HAP-1 (cell line): ENCODE data around the gene RBM20.
"Not testable (repeated sequence)": the region's sequence is repeated elsewhere in the genome, so short reads cannot be mapped to it uniquely, and the experiment has no call there.

ENCODE experiments used
- DNase-seq, 2 experiments: peaks; one replicate each; pipeline ENCODE4 v3.0.0-alpha.2; 2016 to 2020; ENCODE audit warnings: low spot score in 2 of 2
- H3K27me3 ChIP-seq: fragments of 250-450 bp; sonication (Bioruptor Pico); 2 replicates; pipeline ENCODE4 v1.5.1; 2020; ENCODE audit warnings: low read depth, mild to moderate bottlenecking, moderate library complexity
- H3K36me3 ChIP-seq: fragments of 250-450 bp; sonication (Bioruptor Pico); replicated peaks from 2 replicates; pipeline ENCODE4 v1.5.1; 2020; ENCODE audit warnings: mild to moderate bottlenecking
- H3K4me1 ChIP-seq: fragments of 250-450 bp; sonication (Bioruptor Pico); 2 replicates; pipeline ENCODE4 v1.5.1; 2020; ENCODE audit warnings: mild to moderate bottlenecking
- H3K4me3 ChIP-seq: fragments of 250-450 bp; sonication (Bioruptor Pico); 2 replicates; pipeline ENCODE4 v1.5.1; 2020; ENCODE audit warnings: mild to moderate bottlenecking, moderate library complexity
- H3K9me3 ChIP-seq: fragments of 250-450 bp; sonication (Bioruptor Pico); 2 replicates; pipeline ENCODE4 v1.5.1; 2020; ENCODE audit warnings: mild to moderate bottlenecking, moderate library complexity
- in situ Hi-C: fragments of 300-500 bp; cut with MboI; formaldehyde crosslinking; loops from 3 replicates; pipeline ENCODE4 v1.14.3; 2020; ENCODE audit warnings: low sequenced_read_pairs, inconsistent platforms, mixed read lengths

The RBM20 gene

DNA sequence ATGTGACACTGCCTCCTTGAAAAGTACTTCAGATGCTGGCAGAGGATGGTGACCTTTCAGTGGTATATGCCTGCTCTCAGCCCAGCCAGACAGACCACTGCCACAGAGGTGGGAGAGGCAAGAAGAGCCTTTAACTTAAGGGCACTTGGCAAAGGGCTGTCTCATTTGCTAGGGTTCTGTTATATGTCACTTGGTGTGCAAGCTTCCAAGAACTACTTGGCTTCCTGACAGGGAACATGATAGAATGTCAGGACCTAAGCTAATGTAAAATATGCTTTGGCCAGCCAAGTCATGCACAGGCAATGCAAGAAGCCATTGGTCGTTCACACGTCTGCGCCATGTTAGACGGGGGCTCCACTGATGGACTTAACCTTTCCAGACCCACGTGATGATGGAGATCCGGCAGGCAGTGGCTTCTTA is 54.7 kb downstream of the RBM20 start:
- Histone ChIP-seq H3K36me3 (no peaks in the 10 kb centered on the region), H3K4me3 (no peak overlapping the region)

DNA sequence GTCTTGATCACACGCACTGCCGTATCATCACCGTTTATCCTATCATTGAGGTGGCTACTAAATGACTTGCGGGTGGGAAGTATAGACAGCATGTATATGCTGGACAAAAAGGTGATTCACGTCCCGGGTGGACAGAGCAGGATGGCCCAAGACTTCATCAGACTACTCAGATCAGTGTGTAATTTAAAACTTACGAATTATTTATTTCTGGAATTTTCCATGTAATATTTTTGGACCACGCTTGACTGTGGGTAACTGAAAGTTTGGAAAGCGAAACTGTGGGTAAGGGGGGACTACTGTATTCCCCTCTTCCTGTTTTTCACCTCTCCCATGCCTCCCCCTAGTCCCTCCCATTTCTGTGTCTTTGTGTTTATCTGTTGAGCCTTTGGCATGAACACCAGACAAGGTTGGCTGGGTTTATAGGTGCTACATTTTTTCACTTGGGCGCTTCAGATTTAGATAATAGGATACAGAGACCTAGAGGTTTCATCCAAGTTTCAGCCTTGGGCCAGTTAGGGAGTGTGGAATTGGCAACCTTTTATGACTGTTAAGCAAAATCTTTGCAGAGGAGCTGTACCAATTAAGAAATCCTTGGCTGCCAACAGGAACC is 55.8 kb downstream of the RBM20 start:
- no peaks in the 10 kb centered on the region for H3K27me3 ChIP-seq
- peaks cover 11% of the 10 kb centered on the region for H3K4me1 ChIP-seq
- in situ Hi-C loops, result no loop called here
- no peak overlapping the region for H3K4me3 ChIP-seq
- peaks cover 5% of the 10 kb centered on the region; the same call in 1 of the 2 replicates for H3K9me3 ChIP-seq
- H3K36me3 ChIP-seq, result no peaks in the 10 kb centered on the region
- DNase-seq, result no peak

More for the DNA sequence above, 54.7 kb downstream of the RBM20 start:
- in situ Hi-C loops, result no loop called here
- no peaks in the 10 kb centered on the region for H3K9me3 ChIP-seq
- peaks cover 11% of the 10 kb centered on the region for H3K4me1 ChIP-seq
- DNase-seq, result no peak
- no peaks in the 10 kb centered on the region for H3K27me3 ChIP-seq

DNA sequence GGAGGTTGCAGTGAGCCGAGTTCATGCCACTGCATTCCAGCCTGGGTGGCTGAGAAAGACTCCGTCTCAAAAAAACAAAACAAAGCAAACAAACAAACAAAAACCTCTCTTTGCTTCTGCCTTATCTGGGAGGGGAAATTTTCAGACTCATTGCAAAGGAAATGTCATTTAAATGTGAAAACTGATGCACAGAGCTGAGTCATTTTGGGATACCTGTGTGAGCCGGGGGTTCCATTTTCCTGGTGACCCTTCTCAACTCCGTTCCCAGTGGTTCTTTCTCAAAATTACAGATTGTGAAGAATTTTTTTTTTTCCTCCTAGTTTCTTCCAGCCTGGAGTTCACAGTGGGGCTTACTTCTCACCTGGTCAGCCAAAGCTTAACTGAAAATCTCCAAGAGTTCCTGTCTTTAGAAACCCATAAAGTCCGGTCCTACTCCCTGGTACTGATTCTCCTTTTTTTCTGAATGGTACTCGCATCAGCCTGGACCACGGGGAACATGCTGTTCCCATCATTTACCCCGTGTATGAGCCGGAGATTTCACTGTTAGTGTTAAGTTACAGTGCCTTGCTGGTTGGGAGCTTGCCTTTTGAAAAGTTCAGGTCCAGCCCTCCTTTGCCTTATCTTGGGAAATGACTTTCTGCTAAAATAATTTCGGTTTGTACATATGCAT is 56.9 kb downstream of the RBM20 start:
- H3K27me3 ChIP-seq, result no peaks in the 10 kb centered on the region
- in situ Hi-C loops, result no loop called here
- peaks cover 5% of the 10 kb centered on the region; the same call in 1 of the 2 replicates for H3K9me3 ChIP-seq
- H3K36me3 ChIP-seq, result no peaks in the 10 kb centered on the region
- DNase-seq, result no peak
- peaks cover 21% of the 10 kb centered on the region for H3K4me1 ChIP-seq
- H3K4me3 ChIP-seq, result no peak overlapping the region

DNA sequence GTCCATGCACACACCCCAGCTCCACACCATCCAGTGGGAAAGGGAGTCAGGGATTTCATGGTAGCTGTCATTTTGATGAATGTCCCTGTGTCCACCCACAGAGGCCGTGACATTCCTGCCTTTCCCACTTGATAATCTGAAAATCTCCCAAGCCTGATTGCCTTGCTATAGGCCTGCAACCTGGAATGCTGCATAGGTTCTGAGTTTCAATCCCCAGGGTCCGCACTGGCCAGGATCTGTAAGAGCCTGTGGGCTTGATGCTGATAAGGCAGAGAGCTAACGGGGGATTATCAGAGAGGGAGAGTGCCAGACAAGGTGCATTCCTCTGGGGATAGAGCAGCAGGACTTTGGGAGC is 57.5 kb downstream of the RBM20 start:
- Histone ChIP-seq H3K9me3 (peaks cover 5% of the 10 kb centered on the region; the same call in 1 of the 2 replicates), H3K27me3 (no peaks in the 10 kb centered on the region), H3K36me3 (no peaks in the 10 kb centered on the region), H3K4me1 (peaks cover 25% of the 10 kb centered on the region), H3K4me3 (no peak overlapping the region)
- DNase-seq, result peak in 1 of 2 experiments; percentile 19
- in situ Hi-C loops, result no loop called here

DNA sequence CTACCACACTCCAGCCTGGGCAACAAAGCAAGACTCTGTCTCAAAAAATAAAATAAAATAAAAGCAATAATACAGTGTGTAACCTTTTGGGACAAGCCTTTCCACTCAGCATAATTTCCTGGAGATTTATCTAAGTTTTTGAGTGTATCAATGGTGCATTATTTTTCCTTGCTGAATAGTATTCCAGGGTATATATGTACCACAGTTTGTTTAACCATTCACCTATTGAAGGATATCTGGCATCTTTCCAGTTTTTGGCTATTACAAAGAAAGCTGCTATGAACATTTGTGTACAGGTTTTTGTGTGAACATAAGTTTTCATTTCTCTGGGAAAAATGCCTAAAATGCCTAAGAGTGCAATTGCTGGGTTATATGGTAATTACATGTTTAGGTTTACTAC is 59.9 kb downstream of the RBM20 start:
- Histone ChIP-seq H3K4me3 (no peak overlapping the region), H3K4me1 (peaks cover 43% of the 10 kb centered on the region), H3K9me3 (peaks cover 5% of the 10 kb centered on the region; the same call in 1 of the 2 replicates), H3K36me3 (no peaks in the 10 kb centered on the region), H3K27me3 (no peaks in the 10 kb centered on the region)
- DNase-seq, result no peak
- in situ Hi-C loops, result no loop called here

DNA sequence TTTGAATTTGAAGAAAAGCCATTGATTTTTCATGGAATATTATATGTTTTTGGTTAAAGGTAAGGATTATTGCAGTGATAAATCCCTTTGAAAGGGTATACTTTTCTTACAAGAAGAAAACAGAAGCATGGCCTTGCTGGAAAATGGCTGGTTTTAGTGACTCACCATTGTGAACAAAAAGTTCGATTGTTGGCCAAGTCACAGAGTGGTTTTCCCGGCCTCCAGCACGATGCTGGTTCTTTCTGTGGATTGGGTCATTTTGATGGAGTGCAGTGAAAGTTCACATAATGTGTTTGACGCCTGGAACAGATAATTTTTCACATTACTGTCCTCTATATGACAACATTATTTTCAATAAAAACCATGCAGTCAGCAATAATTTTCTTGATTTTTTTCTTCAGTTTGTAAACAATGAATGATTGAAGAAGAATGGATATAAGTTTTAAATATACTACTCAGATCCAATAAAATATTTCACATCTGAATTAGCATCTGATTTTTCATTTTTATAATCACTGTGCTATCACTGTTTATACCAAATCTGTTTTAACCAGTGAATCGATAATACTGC is 60.9 kb downstream of the RBM20 start:
- Histone ChIP-seq H3K27me3 (no peaks in the 10 kb centered on the region), H3K4me3 (no peak overlapping the region), H3K36me3 (no peaks in the 10 kb centered on the region), H3K9me3 (peaks cover 5% of the 10 kb centered on the region; the same call in 1 of the 2 replicates), H3K4me1 (peaks cover 45% of the 10 kb centered on the region)
- DNase-seq, result no peak
- in situ Hi-C loops, result no loop called here

DNA sequence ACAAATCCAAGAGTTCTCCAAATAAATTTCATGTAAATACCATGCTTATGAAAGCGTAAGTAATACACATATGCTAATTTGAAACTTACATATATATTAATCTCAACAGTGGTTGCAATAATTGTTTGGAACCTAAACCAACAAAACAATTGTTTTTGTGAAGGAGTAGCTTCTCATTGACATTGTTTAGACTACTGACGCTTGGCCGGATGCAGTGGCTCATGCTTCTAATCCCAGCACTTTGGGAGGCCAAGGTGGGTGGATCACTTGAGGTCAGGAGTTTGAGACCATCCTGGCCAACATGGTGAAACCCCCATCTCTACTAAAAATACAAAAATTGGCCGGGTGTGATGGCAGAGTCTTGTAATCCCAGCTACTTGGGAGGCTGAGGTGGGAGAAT is 61.5 kb downstream of the RBM20 start:
- DNase-seq, in situ Hi-C loops, H3K27me3 ChIP-seq: not testable (repeated sequence)

DNA sequence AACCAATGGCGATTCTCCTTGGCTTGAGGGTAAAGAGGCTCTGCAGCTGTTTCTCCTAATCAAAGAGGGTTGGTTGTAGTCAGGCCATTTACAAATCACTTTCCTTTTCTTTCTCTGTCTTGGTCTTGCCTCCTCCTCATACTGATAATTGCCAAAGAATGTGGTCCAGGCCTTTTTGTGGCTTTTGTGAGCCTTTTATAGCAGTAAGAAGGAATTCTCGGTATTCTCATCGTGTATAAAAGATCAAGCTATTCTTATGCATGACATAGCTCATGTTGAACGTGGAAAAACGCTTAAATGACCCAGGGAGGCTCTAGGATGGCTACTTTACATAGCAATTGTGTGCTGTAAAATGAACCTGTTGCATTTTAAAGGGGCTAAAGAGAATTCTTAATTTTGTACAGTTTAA is 62.6 kb downstream of the RBM20 start:
- DNase-seq, result peak; percentile 72 to 100
- no peaks in the 10 kb centered on the region for H3K27me3 ChIP-seq
- no peak overlapping the region for H3K4me3 ChIP-seq
- H3K4me1 ChIP-seq, result peaks cover 41% of the 10 kb centered on the region
- in situ Hi-C loops, result no loop called here
- no peaks in the 10 kb centered on the region for H3K36me3 ChIP-seq
- peaks cover 5% of the 10 kb centered on the region; the same call in 1 of the 2 replicates for H3K9me3 ChIP-seq

More for the DNA sequence above, 61.5 kb downstream of the RBM20 start:
- not testable (repeated sequence) for H3K4me3 ChIP-seq, H3K36me3 ChIP-seq, H3K9me3 ChIP-seq
- peaks cover 45% of the 10 kb centered on the region for H3K4me1 ChIP-seq

DNA sequence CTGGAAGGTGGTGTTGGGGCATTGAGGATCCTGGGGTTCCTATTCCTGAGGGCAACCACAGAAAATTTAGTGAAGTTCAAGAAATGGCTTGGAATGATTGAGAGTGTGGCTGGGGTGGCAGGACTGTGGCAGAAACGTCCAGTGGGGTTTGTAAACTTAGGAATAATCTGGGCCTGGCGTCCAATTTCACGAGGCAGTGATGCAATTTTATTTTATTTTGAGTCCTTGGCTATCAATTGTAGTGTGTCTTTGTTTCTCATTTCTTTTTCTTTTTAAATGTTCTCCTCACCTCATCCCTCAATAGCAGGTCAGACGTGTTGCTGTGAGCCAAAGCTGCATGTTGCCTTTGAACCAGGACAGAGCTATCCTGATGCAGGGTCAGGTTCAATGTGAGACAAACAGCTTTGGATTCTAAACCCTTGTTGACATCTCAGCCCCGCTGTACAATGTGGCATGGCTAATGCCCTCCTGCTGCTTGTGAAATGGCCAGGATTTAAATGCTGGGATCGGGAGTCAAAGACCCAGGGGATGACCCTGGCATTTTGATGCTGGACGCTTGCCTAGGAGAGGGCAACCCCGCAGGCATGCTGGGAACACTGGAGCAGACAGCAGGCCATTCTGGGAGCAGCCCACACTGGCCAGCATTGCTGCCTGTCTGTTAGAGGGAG is 64.8 kb downstream of the RBM20 start:
- H3K4me3 ChIP-seq, result no peak overlapping the region
- in situ Hi-C loops, result no loop called here
- no peak for DNase-seq
- H3K9me3 ChIP-seq, result peaks cover 5% of the 10 kb centered on the region; the same call in 1 of the 2 replicates
- H3K36me3 ChIP-seq, result no peaks in the 10 kb centered on the region
- no peaks in the 10 kb centered on the region for H3K27me3 ChIP-seq
- H3K4me1 ChIP-seq, result peaks cover 34% of the 10 kb centered on the region

DNA sequence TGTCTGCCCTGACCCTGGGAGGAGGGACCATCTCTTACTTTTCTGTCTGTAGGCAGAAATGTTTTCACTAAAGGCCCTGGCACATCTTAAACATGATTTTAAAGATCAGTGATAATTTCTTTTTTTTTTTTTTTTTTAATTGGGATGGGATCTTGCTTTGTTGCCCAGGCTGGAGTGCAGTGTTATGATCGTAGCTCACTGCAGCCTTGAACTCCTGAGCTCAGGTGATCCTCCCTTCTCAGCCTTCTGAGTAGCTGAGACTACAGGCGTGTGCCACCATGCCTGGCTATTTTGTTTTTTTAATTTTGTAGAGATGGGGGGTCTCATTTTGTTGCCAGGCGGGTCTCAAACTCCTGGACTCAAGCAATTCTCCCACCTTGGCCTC is 65.3 kb downstream of the RBM20 start:
- H3K27me3 ChIP-seq, result no peaks in the 10 kb centered on the region
- in situ Hi-C loops, result no loop called here
- peaks cover 34% of the 10 kb centered on the region for H3K4me1 ChIP-seq
- H3K9me3 ChIP-seq, result peaks cover 3% of the 10 kb centered on the region
- no peak for DNase-seq
- no peak overlapping the region for H3K4me3 ChIP-seq
- no peaks in the 10 kb centered on the region for H3K36me3 ChIP-seq

DNA sequence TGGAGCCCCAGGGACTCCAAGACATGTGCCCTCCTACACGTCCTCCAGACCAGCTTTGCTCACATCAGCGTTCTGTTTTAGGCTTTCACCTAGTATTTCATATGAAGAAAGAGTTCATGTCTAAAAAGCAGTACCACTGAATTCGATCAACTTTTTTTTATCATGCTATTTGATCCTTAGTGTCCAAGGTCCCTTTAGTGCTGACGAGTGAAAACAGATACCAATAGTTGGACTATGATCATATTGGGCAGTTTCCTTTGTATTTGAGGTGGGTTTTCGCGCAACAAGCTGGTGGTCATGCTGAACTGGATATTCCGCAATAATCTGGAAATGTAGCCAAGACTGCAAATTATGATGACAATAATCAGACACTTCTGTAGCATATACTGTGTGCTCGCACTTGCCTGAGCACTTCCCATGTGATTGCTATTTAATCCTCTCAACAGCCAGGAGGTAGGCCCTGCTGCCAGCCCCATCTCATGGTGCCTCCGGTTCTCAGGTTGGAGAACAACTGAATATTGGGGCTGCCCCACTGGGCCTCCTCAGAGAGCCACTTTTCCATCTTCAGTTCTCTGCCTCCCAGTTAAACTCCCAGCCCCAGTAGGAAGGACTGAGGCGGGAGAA is 65.9 kb downstream of the RBM20 start:
- no peak overlapping the region for H3K4me3 ChIP-seq
- no peaks in the 10 kb centered on the region for H3K27me3 ChIP-seq
- H3K36me3 ChIP-seq, result no peaks in the 10 kb centered on the region
- peaks cover 3% of the 10 kb centered on the region; the same call in 1 of the 2 replicates for H3K9me3 ChIP-seq
- DNase-seq, result no peak
- in situ Hi-C loops, result no loop called here
- H3K4me1 ChIP-seq, result peaks cover 34% of the 10 kb centered on the region

DNA sequence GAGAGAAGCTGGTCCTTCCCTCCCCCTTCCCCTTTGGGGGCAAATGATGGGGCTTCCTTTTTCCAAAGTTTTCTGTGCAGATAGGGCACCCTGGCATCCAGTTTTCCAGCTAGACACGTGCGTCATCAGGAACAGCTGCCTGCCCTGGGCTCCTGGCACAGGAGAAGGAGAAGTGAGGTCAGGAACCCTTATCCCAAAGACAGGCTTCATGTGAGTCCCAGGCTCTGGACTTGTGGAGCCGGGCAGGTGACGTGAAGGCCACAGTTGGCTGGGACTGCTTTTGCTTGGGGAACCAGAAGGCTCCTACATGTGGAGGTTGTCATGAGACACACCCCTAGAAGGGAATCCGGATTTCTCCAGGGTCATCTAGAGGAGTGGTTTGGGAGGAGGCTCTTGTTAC is 66.5 kb downstream of the RBM20 start:
- Histone ChIP-seq H3K4me1 (peaks cover 29% of the 10 kb centered on the region), H3K36me3 (no peaks in the 10 kb centered on the region), H3K4me3 (no peak overlapping the region), H3K27me3 (no peaks in the 10 kb centered on the region), H3K9me3 (peaks cover 3% of the 10 kb centered on the region; the same call in 1 of the 2 replicates)
- in situ Hi-C loops, result no loop called here
- no peak for DNase-seq

DNA sequence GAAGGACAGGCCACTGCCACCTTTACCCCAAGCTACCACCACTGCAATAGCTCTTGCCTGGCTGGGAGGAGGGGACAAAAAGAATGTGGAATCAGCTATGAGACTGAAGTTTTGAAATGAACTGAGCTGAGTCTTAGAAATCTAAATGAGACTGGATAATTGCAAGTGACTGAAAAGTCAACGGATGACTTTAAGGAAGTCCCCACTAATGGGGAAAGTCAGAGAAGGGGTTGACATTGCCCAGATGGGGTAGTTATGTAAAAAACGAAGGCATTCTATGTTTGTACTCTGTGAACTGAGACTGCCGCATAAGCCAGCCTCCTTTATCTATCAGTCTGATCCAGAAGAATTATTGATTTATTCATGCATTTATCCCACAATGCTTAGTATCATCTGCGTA is 67.2 kb downstream of the RBM20 start:
- no peak for DNase-seq
- H3K27me3 ChIP-seq, result no peaks in the 10 kb centered on the region
- H3K4me1 ChIP-seq, result peaks cover 27% of the 10 kb centered on the region
- in situ Hi-C loops, result no loop called here
- no peak overlapping the region for H3K4me3 ChIP-seq
- H3K36me3 ChIP-seq, result no peaks in the 10 kb centered on the region; the same call in 1 of the 2 replicates
- peaks cover 4% of the 10 kb centered on the region; the same call in 1 of the 2 replicates for H3K9me3 ChIP-seq
